Psoas muscle (tissue), 8 donors: ENCODE measurements around the gene DACH1. TPM values are rescaled to one million over a fixed set of nuclear protein-coding genes. Genes with fewer than 3 reads are reported as not detected.

Experiments
- ATAC-seq, 4 donors: fragments of 200-7000 bp; cut with Tn5 transposase; one replicate each; pipeline ENCODE4 v1.9.1; 2020; ENCODE audit warnings: moderate library complexity in 3 of 4, mild to moderate bottlenecking in 2 of 4
- DNase-seq, 2 donors: peaks; one replicate each; pipeline ENCODE4 v3.0.0-alpha.2; 2020
- H3K27ac ChIP-seq: fragments of 200-600 bp; one replicate; pipeline ENCODE4 v1.8.0; 2022
- H3K27me3 ChIP-seq, 3 donors: fragments of 200-600 bp in 1 of 3; one replicate each; pipeline versions ENCODE4 v1.6.1 to v1.8.0; 2013 to 2022; ENCODE audit warnings: low read length in 2 of 3, mild to moderate bottlenecking in 2 of 3, moderate library complexity in 1 of 3; ENCODE audit not compliant: insufficient read depth in 3 of 3
- H3K36me3 ChIP-seq, 2 donors: fragments of 200-600 bp in 1 of 2; one replicate each; pipeline versions ENCODE4 v1.6.1 to v1.8.0; 2013 to 2022; ENCODE audit warnings: low read depth in 1 of 2, mild to moderate bottlenecking in 1 of 2, moderate library complexity in 1 of 2; ENCODE audit not compliant: insufficient read depth in 1 of 2
- H3K4me1 ChIP-seq: fragments of 200-600 bp; one replicate; pipeline ENCODE4 v1.8.0; 2022
- H3K4me3 ChIP-seq: fragments of 200-600 bp; one replicate; pipeline ENCODE4 v1.8.0; 2022; ENCODE audit warnings: mild to moderate bottlenecking
- H3K9me3 ChIP-seq: fragments of 200-600 bp; one replicate; pipeline ENCODE4 v1.8.0; 2022
- WGBS, 3 donors: extraction: QIAGEN DNeasy Blood & Tissue Kit; methylation state at CpG; one replicate each; pipeline versions ENCODE4 v1.1.6 to v1.1.7; 2013; 5-methylcytosine and 5-hydroxymethylcytosine counted together
- intact Hi-C, 2 donors: fragments of 100-400 bp; cut with DNase I; formaldehyde crosslinking; loops; one replicate each; pipeline versions ENCODE4 v1.11.0 to v1.14.2; 2022
- polyA plus RNA-seq, 3 donors: library from polyadenylated mRNA; stranded (reverse); fragments of 200-250 nt; gene quantifications; one replicate each; pipeline ENCODE4 v1.2.3, GENCODE V29; 2013
- total RNA-seq, 4 donors: library from RNA; stranded (reverse); fragmentation: NEBNext Ultra II Directional in 2 of 4; extraction: Animal tissue kit (Norgen Biotek cat#: 25700) in 2 of 4; gene quantifications; one replicate each; pipeline versions ENCODE4 v1.2.1 to v1.2.4, GENCODE V29; 2021 to 2023
- TF ChIP-seq, protein P1 (sequence below): fragments of 200-600 bp; IDR thresholded peaks from one replicate; pipeline ENCODE4 v1.8.0; 2022; ENCODE audit warnings: antibody characterized with exemption
- donor health status: healthy with polysubstance abuse.
- donor health status: DM: no; HTN: no; CAD: no; lungs with moderate emphysema.
- donor health status: Bipolar disorder and iron deficiency.
- donor health status: healthy.
- donor health status: DM: yes; HTN: yes; CAD: no.
- donor health status: DM: no; HTN: no; CAD: no.
- donor health status: DM: no; HTN: no; CAD: no.
- donor health status: DM: yes; HTN: yes; CAD: no.

DACH1 gene
- total and polyA plus RNA-seq, 7 donors, result 0.51 to 3.6 (median 1.1) TPM

DNA sequence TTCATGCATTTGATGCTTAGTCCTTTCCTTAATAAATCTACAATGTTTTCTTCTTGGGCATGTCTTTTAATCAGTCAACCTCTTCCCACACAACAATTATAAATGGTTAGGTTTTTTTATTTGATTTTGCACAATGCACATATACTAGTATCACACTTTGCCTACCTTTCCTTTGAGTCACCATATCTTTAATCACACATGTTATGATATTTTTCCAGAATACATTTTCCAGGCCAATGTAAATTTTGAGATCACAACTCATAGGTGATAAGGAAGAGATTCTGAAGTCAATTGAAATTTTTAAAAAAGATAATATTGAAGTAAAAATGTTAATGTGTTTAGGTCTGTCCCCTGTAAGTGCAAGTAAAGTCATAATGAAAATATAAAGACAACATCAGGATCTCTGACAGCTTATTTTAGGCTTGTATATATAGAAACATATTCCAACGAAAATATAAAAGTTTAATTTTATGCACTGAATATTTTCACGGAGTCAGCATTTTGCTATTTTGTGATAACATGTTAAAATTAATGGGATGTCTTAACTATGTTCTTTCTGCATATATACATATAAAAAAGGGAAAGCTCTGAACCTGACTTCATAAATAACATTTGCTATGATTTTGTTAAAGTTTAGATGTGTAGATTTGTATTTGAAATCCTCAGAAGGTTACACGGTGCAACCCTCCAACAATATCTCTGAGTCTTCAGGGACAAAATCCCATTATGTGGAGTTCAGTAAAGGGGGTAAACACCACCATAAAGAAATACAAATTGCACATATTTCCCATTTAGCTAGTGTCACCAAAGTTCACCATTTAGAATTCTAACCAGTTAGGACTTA lies 351.9 kb downstream of the DACH1 start:
- Histone ChIP-seq H3K9me3 (no peaks in the 10 kb centered on the region), H3K36me3 (no peaks in the 10 kb centered on the region), H3K27ac (no peak overlapping the region), H3K4me3 (no peak overlapping the region), H3K4me1 (no peaks in the 10 kb centered on the region), H3K27me3 (no peaks in the 10 kb centered on the region)
- WGBS, 3 donors, result 83 to 85% (median 84%) methylated on average over 3 of the region's 3 CpGs
- no peak for DNase-seq
- TF ChIP-seq, protein P1, sequence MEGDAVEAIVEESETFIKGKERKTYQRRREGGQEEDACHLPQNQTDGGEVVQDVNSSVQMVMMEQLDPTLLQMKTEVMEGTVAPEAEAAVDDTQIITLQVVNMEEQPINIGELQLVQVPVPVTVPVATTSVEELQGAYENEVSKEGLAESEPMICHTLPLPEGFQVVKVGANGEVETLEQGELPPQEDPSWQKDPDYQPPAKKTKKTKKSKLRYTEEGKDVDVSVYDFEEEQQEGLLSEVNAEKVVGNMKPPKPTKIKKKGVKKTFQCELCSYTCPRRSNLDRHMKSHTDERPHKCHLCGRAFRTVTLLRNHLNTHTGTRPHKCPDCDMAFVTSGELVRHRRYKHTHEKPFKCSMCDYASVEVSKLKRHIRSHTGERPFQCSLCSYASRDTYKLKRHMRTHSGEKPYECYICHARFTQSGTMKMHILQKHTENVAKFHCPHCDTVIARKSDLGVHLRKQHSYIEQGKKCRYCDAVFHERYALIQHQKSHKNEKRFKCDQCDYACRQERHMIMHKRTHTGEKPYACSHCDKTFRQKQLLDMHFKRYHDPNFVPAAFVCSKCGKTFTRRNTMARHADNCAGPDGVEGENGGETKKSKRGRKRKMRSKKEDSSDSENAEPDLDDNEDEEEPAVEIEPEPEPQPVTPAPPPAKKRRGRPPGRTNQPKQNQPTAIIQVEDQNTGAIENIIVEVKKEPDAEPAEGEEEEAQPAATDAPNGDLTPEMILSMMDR, result no peak
- intact Hi-C loops, result no loop called here
- ATAC-seq, result no peak

GRCh38 chr13:71513411-71514033 lies 353.5 kb downstream of the DACH1 start:
- TF ChIP-seq, protein P1, result no peak
- intact Hi-C loops, result no loop called here
- H3K4me3 ChIP-seq, result no peak overlapping the region
- H3K27me3 ChIP-seq, result no peaks in the 10 kb centered on the region
- H3K27ac ChIP-seq, result no peak overlapping the region
- no peak for ATAC-seq
- H3K9me3 ChIP-seq, result no peaks in the 10 kb centered on the region
- no peaks in the 10 kb centered on the region for H3K36me3 ChIP-seq
- DNase-seq, result no peak
- H3K4me1 ChIP-seq, result no peaks in the 10 kb centered on the region

- H3K36me3 ChIP-seq, result no peaks in the 10 kb centered on the region
- H3K4me3 ChIP-seq, result no peak overlapping the region
- no peaks in the 10 kb centered on the region for H3K9me3 ChIP-seq
- no peak overlapping the region for H3K27ac ChIP-seq
- TF ChIP-seq, protein P1, result no peak
- WGBS, 3 donors, result 74 to 85% (median 77%) methylated on average over 3 of the region's 3 CpGs
- ATAC-seq (no peak), DNase-seq (no peak)
- intact Hi-C loops, result no loop called here
- no peaks in the 10 kb centered on the region for H3K4me1 ChIP-seq
- no peaks in the 10 kb centered on the region for H3K27me3 ChIP-seq
Measured at GRCh38 chr13:71503781-71504180, 363.2 kb downstream of the DACH1 start.

DNA sequence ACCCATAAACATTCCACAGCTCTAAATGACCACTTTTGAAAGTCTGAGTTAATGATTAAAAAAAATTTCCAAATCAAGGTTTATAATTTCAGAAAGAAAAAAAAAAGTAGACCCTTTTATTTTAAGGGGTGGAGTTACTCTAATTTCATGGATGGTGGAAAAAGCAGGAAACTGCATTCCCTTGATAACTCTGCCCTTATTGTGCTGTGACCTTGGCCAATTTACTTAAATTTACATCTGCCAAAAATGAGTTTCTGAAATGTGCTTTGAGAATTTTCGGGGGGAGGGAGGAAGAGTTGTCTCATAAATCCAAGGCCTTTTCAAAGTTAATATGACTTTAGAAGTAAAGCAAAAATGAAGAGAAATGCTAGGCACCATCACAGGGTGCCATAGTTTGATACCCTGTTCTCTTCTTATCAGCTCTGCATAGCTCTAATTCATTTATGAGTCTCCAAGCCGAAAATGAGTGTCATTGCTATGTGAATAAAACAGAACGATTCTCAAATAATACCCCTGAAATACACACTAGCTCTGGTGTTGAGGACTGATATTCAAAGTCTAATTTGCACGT lies 367.0 kb downstream of the DACH1 start:
- Histone ChIP-seq H3K27me3 (no peaks in the 10 kb centered on the region), H3K9me3 (no peaks in the 10 kb centered on the region), H3K36me3 (no peaks in the 10 kb centered on the region), H3K4me1 (no peaks in the 10 kb centered on the region), H3K4me3 (no peak overlapping the region), H3K27ac (peak overlapping the region; percentile 40)
- WGBS, 3 donors, result 58 to 69% (median 59%) methylated on average over 4 of the region's 4 CpGs
- intact Hi-C loops, result no loop called here
- TF ChIP-seq, protein P1, result no peak
- ATAC-seq, result no peak
- no peak for DNase-seq
